ENCODE measurements around the gene ZIC5. TPM values are rescaled to one million over a fixed set of nuclear protein-coding genes. Genes with fewer than 3 reads are reported as not detected.

The ZIC5 gene
- total and polyA plus RNA-seq, 2 of the 4 experiments (the other 2 are of a cell fraction) = not detected

DNA sequence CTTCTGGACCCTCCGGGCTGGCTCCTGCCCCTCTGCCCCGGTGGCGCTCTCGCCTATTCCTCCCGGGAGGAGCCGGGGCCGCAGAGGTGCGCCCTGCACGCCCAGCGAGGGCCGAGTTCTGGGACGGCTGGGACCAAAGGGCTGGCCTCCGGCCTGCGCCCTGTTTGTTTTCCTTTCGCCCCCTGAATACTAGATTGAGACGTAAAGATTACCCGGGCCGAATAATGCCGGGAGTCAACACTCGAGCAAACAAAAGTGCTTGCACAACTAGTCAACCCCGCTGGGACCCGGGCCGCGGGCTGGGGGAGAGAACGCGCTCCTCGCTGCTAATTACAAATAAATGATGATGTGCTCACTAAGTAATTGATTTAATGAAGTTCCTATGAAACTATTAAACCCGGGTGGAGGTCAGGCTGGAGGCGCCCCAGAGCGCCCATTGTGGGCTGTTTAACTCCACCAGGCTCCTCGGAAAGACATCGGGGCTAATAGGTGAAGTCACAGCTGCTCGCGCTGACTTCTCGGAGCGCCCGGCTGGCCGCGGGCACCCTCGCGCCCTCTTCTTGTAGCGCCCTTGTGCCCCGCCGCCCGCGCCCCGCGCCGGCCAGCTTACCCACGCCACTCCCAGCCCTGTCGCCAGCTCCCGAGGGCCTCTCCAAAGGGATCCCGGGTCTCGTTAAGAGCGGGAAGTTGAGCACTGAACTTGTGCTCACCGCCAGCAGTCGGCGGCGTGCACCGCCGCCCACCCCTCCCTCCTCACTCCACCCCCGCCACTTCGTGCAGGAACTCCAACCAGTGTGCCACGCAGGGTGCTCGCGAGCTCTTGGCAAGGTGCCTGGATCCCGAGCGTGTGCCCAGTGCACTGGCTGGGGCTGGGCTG is 14.9 kb downstream of the ZIC5 start:
- no peaks in the 10 kb centered on the region for H3K4me1 ChIP-seq (ENCODE audit: control insufficient read depth, insufficient read depth, low read length)
- no peak overlapping the region for H3K4ac ChIP-seq (ENCODE audit: low read depth, low read length)
- H4K5ac ChIP-seq (ENCODE audit: low read depth, low read length) = no peak overlapping the region
- no peak overlapping the region for H2BK20ac ChIP-seq (ENCODE audit: low read depth, low read length)
- no peak overlapping the region for H3K27ac ChIP-seq (ENCODE audit: insufficient read depth, low read length)
- in situ Hi-C loops (cut with MboI; ENCODE audit: low sequenced_read_pairs) = no loop called here
- peaks cover 8% of the 10 kb centered on the region; the same call in 1 of the 2 replicates for H3K9me3 ChIP-seq (ENCODE audit: control insufficient read depth, insufficient read depth, low read length)
- intact Hi-C loops (cut with micrococcal nuclease) = no loop called here
- no peak overlapping the region for H3K18ac ChIP-seq (ENCODE audit: low read depth, low read length)
- ChIA-PET POLR2A (ENCODE audit: unreplicated experiment) (interaction anchor here (0.6 kb wide), 1 partner anchor 17 kb away, joined by 5 read pairs; no protein-coding TSS in a partner anchor), CTCF (no interaction called here)
- H2BK5ac ChIP-seq (ENCODE audit: low read depth, low read length, poor library complexity, severe bottlenecking) = no peak overlapping the region
- BruUV-seq (replicated peaks) = no TSS peak
- H4K20me1 ChIP-seq (ENCODE audit: insufficient read depth, low read length) = no peaks in the 10 kb centered on the region
- no peak overlapping the region for H2BK15ac ChIP-seq (ENCODE audit: low read depth, low read length)
- H4K91ac ChIP-seq (ENCODE audit: insufficient read depth, low read depth, low read length) = no peak overlapping the region
- H2AFZ ChIP-seq (replicated peaks; ENCODE audit: low read length, poor library complexity) = peak overlapping the region; percentile 34
- WGBS, 2 experiments (ENCODE audit: extremely low coverage in 2 of 2, insufficient read length in 1 of 2) = 4% methylated on average over 15 of the region's 68 CpGs; no CpG with 5 or more reads in 1 of the 2 experiments
- no peak overlapping the region; the same call in 1 of the 2 replicates for H3K4me3 ChIP-seq (ENCODE audit: insufficient read depth, low read depth, low read length)
- H2BK120ac ChIP-seq (ENCODE audit: low read depth, low read length) = no peak overlapping the region
- dilution Hi-C loops (cut with HindIII; ENCODE audit: low sequenced_read_pairs, unreplicated experiment) = no loop called here
- peak; percentile 37; the same call in 1 of the 2 replicates for ATAC-seq (ENCODE audit: low read depth)
- H4K8ac ChIP-seq (ENCODE audit: low read depth in 2 of 2, low read length in 2 of 2) = no peak overlapping the region
- H3K36me3 ChIP-seq (ENCODE audit: control insufficient read depth, insufficient read depth, low read length) = no peaks in the 10 kb centered on the region
- no peak overlapping the region for H3K14ac ChIP-seq (replicated peaks; ENCODE audit: low read depth, low read length)
- no peak overlapping the region for H3K23ac ChIP-seq (ENCODE audit: low read depth, low read length)
- H2AK5ac ChIP-seq (ENCODE audit: low read depth, low read length) = no peak overlapping the region
- no peak for DNase-seq
- H3K4me2 ChIP-seq (ENCODE audit: low read depth, low read length) = no peak overlapping the region; the same call in 1 of the 2 replicates
- H3K27me3 ChIP-seq (ENCODE audit: control insufficient read depth, insufficient read depth, low read length) = peaks cover 89% of the 10 kb centered on the region
- H3K56ac ChIP-seq (ENCODE audit: extremely low read depth, insufficient read depth, low read length) = no peak overlapping the region
- H2AK9ac ChIP-seq (replicated peaks; ENCODE audit: low read depth, low read length, poor library complexity) = no peak overlapping the region
- no peaks in the 10 kb centered on the region for H3K79me1 ChIP-seq (ENCODE audit: low read depth in 1 of 2, low read length in 2 of 2)
- no peak overlapping the region for H3K9ac ChIP-seq (ENCODE audit: low read depth, low read length)
- TF ChIP-seq CEBPB (IDR thresholded peaks at IDR 0.05; ENCODE audit: low read depth, low read length) (no peak), MAFK (IDR thresholded peaks at IDR 0.05; ENCODE audit: low read depth, low read length) (no peak), RCOR1 (IDR thresholded peaks at IDR 0.05; ENCODE audit: insufficient replicate concordance, low read length) (no peak), POLR2A (IDR thresholded peaks at IDR 0.05; ENCODE audit: low read depth, low read length) (no peak), MAZ (IDR thresholded peaks at IDR 0.05; ENCODE audit: borderline replicate concordance, low read depth, low read length) (no peak), RFX5 (IDR thresholded peaks at IDR 0.05; ENCODE audit: low read depth, low read length) (no peak), RAD21 (IDR thresholded peaks at IDR 0.05; ENCODE audit: low read length) (no peak), BHLHE40 (IDR thresholded peaks at IDR 0.05; ENCODE audit: low read depth, low read length) (no peak), CHD1 (IDR thresholded peaks at IDR 0.05; ENCODE audit: low read depth, low read length) (no peak), NFE2L2 (IDR thresholded peaks at IDR 0.05; ENCODE audit: low read depth, low read length) (no peak), SMC3 (IDR thresholded peaks at IDR 0.05; ENCODE audit: low read depth, low read length) (no peak), FOS (IDR thresholded peaks at IDR 0.05; ENCODE audit: low read depth, low read length) (no peak)
- TF ChIP-seq, protein P1, sequence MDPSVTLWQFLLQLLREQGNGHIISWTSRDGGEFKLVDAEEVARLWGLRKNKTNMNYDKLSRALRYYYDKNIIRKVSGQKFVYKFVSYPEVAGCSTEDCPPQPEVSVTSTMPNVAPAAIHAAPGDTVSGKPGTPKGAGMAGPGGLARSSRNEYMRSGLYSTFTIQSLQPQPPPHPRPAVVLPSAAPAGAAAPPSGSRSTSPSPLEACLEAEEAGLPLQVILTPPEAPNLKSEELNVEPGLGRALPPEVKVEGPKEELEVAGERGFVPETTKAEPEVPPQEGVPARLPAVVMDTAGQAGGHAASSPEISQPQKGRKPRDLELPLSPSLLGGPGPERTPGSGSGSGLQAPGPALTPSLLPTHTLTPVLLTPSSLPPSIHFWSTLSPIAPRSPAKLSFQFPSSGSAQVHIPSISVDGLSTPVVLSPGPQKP (IDR thresholded peaks at IDR 0.05; ENCODE audit: borderline replicate concordance, low read depth, low read length) = no peak
- TF ChIP-seq, protein P2, sequence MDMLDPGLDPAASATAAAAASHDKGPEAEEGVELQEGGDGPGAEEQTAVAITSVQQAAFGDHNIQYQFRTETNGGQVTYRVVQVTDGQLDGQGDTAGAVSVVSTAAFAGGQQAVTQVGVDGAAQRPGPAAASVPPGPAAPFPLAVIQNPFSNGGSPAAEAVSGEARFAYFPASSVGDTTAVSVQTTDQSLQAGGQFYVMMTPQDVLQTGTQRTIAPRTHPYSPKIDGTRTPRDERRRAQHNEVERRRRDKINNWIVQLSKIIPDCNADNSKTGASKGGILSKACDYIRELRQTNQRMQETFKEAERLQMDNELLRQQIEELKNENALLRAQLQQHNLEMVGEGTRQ (IDR thresholded peaks at IDR 0.05; ENCODE audit: low read depth, low read length) = no peak
- TF ChIP-seq, protein P3, sequence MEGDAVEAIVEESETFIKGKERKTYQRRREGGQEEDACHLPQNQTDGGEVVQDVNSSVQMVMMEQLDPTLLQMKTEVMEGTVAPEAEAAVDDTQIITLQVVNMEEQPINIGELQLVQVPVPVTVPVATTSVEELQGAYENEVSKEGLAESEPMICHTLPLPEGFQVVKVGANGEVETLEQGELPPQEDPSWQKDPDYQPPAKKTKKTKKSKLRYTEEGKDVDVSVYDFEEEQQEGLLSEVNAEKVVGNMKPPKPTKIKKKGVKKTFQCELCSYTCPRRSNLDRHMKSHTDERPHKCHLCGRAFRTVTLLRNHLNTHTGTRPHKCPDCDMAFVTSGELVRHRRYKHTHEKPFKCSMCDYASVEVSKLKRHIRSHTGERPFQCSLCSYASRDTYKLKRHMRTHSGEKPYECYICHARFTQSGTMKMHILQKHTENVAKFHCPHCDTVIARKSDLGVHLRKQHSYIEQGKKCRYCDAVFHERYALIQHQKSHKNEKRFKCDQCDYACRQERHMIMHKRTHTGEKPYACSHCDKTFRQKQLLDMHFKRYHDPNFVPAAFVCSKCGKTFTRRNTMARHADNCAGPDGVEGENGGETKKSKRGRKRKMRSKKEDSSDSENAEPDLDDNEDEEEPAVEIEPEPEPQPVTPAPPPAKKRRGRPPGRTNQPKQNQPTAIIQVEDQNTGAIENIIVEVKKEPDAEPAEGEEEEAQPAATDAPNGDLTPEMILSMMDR (conservative IDR thresholded peaks at IDR 0.05; ENCODE audit: low read depth, low read length) = no peak
- H3K9me1 ChIP-seq (ENCODE audit: insufficient read depth, low read length) = no peaks in the 10 kb centered on the region
